MM.1S (cell line): ENCODE results near the gene MOCS2.

Experiments
- DNase-seq: peaks from one replicate; pipeline ENCODE4 v3.0.0-alpha.2; 2015
- H2AFZ ChIP-seq: fragments of 300-600 bp; sonication (generic); 2 replicates; pipeline ENCODE4 v1.6.0; 2016; ENCODE audit warnings: antibody characterized with exemption, low read length
- H3F3A ChIP-seq: fragments of 300-600 bp; sonication (generic); 2 replicates; pipeline ENCODE4 v1.6.1; 2016; ENCODE audit warnings: mild to moderate bottlenecking, antibody characterized with exemption, low read length, moderate library complexity, mixed read lengths; ENCODE audit not compliant: insufficient read depth
- H3K27ac ChIP-seq: fragments of 300-600 bp; sonication (generic); 2 replicates; pipeline ENCODE4 v1.5.1; 2016; ENCODE audit warnings: mild to moderate bottlenecking, low read length
- H3K27me3 ChIP-seq: fragments of 300-600 bp; sonication (generic); replicated peaks from 2 replicates; pipeline ENCODE4 v1.6.0; 2016; ENCODE audit warnings: low read length; ENCODE audit not compliant: insufficient read depth
- H3K36me3 ChIP-seq: fragments of 300-600 bp; sonication (generic); replicated peaks from 2 replicates; pipeline ENCODE4 v1.6.1; 2016; ENCODE audit warnings: mild to moderate bottlenecking, low read length, mixed read lengths; ENCODE audit not compliant: insufficient read depth
- H3K4me1 ChIP-seq: fragments of 300-600 bp; sonication (generic); 2 replicates; pipeline ENCODE4 v1.6.1; 2016; ENCODE audit warnings: low read length, mixed read lengths
- H3K4me2 ChIP-seq: fragments of 300-600 bp; sonication (generic); 2 replicates; pipeline ENCODE4 v1.6.0; 2016; ENCODE audit warnings: low read depth, low read length
- H3K4me3 ChIP-seq: fragments of 300-600 bp; sonication (generic); 2 replicates; pipeline ENCODE4 v1.5.1; 2016; ENCODE audit warnings: low read length, mixed read lengths
- H3K79me2 ChIP-seq: fragments of 300-600 bp; sonication (generic); 2 replicates; pipeline ENCODE4 v1.6.1; 2016; ENCODE audit warnings: mixed run types, low read length, mixed read lengths
- H3K9ac ChIP-seq: fragments of 300-600 bp; sonication (generic); 2 replicates; pipeline ENCODE4 v1.6.1; 2016; ENCODE audit warnings: low read length, mixed read lengths
- H3K9me2 ChIP-seq: fragments of 300-600 bp; sonication (generic); replicated peaks from 2 replicates; pipeline ENCODE4 v1.6.1; 2016; ENCODE audit warnings: mild to moderate bottlenecking, low read length, mixed read lengths; ENCODE audit not compliant: insufficient read depth
- H3K9me3 ChIP-seq: fragments of 300-600 bp; sonication (generic); replicated peaks from 2 replicates; pipeline ENCODE4 v1.6.1; 2016; ENCODE audit warnings: mild to moderate bottlenecking, low read length, mixed read lengths; ENCODE audit not compliant: insufficient read depth
- H4K20me1 ChIP-seq: fragments of 300-600 bp; sonication (generic); 2 replicates; pipeline ENCODE4 v1.6.1; 2016; ENCODE audit warnings: mild to moderate bottlenecking, low read length, moderate library complexity, mixed read lengths; ENCODE audit not compliant: insufficient read depth
- EZH2 ChIP-seq: fragments of 300-600 bp; sonication (generic); optimal IDR thresholded peaks from 2 replicates; pipeline ENCODE3; 2017; ENCODE audit warnings: low read depth, mild to moderate bottlenecking, antibody characterized with exemption, low read length, mixed read lengths
- EZH2phosphoT487 ChIP-seq: fragments of 300-600 bp; sonication (generic); IDR thresholded peaks from 2 replicates; pipeline ENCODE4 v1.6.1; 2018; ENCODE audit warnings: antibody characterized with exemption, low read length
- TF ChIP-seq, protein P1 (sequence below): fragments of 300-600 bp; sonication (generic); IDR thresholded peaks from 2 replicates; pipeline ENCODE4 v1.5.1; 2016; ENCODE audit warnings: antibody characterized with exemption, low read length, mixed read lengths

The MOCS2 gene

DNA sequence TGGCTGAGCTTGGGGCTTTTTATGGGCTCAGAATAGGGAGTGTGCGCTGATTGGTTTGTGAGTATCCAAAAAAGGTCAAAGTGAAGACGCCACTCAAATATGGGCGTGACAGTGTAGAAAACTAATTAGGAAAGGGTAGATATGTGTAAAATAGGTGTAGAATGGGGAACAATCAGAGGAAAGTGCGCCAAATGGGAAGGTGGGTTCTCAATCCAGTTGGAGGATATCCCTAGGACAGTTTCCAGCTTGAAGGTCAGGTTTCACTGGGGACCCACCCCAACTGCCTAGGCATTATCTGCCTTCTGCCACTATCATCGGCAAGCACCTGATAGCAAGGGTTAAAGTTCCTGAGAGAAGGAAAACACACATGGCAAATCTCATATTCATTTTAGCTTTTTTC is 9.3 kb upstream of the MOCS2 start:
- no peaks in the 10 kb centered on the region for H3K79me2 ChIP-seq
- H3K27ac ChIP-seq: no peak overlapping the region
- no peaks in the 10 kb centered on the region for H3K9me3 ChIP-seq
- no peaks in the 10 kb centered on the region for H3K9me2 ChIP-seq
- TF ChIP-seq EZH2phosphoT487 (no peak), EZH2 (no peak)
- TF ChIP-seq, protein P1, sequence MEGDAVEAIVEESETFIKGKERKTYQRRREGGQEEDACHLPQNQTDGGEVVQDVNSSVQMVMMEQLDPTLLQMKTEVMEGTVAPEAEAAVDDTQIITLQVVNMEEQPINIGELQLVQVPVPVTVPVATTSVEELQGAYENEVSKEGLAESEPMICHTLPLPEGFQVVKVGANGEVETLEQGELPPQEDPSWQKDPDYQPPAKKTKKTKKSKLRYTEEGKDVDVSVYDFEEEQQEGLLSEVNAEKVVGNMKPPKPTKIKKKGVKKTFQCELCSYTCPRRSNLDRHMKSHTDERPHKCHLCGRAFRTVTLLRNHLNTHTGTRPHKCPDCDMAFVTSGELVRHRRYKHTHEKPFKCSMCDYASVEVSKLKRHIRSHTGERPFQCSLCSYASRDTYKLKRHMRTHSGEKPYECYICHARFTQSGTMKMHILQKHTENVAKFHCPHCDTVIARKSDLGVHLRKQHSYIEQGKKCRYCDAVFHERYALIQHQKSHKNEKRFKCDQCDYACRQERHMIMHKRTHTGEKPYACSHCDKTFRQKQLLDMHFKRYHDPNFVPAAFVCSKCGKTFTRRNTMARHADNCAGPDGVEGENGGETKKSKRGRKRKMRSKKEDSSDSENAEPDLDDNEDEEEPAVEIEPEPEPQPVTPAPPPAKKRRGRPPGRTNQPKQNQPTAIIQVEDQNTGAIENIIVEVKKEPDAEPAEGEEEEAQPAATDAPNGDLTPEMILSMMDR: no peak
- no peak overlapping the region for H3K4me3 ChIP-seq
- H3K4me1 ChIP-seq: no peaks in the 10 kb centered on the region
- no peaks in the 10 kb centered on the region for H3K36me3 ChIP-seq
- no peak for DNase-seq
- H3K9ac ChIP-seq: no peak overlapping the region
- H2AFZ ChIP-seq: no peak overlapping the region
- no peaks in the 10 kb centered on the region for H4K20me1 ChIP-seq
- H3F3A ChIP-seq: no peaks in the 10 kb centered on the region
- H3K27me3 ChIP-seq: no peaks in the 10 kb centered on the region
- no peak overlapping the region for H3K4me2 ChIP-seq

DNA sequence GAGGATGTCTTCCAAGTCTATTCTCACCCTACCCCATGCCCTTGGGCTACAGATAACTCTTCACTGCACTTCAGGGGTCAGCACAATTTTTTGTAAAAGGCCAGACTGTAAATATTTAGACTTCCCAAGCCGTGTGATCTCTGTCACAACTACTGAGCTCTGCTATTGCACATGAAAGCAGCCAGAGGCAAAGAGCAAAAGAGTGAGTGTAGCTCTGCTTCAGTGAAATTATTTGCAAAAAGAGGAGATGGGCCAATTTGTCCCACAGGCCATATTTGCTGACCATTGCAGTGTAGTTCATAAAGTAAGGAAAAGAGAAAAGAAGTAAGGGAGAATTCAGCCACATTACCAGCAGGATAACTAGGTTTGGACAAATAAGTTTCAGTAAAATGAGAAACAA is 7.0 kb upstream of the MOCS2 start:
- Histone ChIP-seq H3F3A (no peaks in the 10 kb centered on the region), H3K4me2 (no peak overlapping the region), H3K79me2 (no peaks in the 10 kb centered on the region), H3K9me3 (no peaks in the 10 kb centered on the region), H2AFZ (no peak overlapping the region), H3K27ac (no peak overlapping the region), H3K4me3 (no peak overlapping the region), H3K36me3 (no peaks in the 10 kb centered on the region), H3K9me2 (no peaks in the 10 kb centered on the region), H3K9ac (no peak overlapping the region), H4K20me1 (no peaks in the 10 kb centered on the region), H3K27me3 (no peaks in the 10 kb centered on the region), H3K4me1 (no peaks in the 10 kb centered on the region)
- TF ChIP-seq, protein P1: no peak
- TF ChIP-seq EZH2phosphoT487 (no peak), EZH2 (no peak)
- DNase-seq: no peak

DNA sequence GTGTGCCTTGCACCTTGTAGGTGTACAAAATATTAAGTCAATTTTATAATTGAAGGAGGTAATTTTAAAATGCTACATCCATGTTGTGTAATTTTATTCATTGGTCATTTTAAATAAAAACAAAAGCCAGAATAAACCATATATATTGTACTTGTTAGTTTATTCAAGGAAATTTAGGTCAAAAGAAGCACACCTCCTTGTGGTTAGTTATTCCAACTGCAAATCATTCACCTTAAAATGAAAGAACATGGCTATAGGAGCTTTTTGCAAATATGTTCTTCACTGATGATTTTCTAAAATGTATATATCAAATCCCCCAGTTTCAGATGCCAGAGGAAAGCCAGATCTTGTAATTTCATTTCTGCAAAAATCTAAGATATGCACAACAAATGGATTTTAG is 5.4 kb upstream of the MOCS2 start:
- no peaks in the 10 kb centered on the region for H3K27me3 ChIP-seq

More for the DNA sequence above, 5.4 kb upstream of the MOCS2 start:
- Histone ChIP-seq H2AFZ (no peak overlapping the region), H3K4me2 (no peak overlapping the region), H3K79me2 (no peaks in the 10 kb centered on the region), H3F3A (no peaks in the 10 kb centered on the region), H4K20me1 (no peaks in the 10 kb centered on the region), H3K36me3 (no peaks in the 10 kb centered on the region), H3K9me3 (no peaks in the 10 kb centered on the region), H3K4me3 (no peak overlapping the region), H3K9me2 (no peaks in the 10 kb centered on the region), H3K27ac (no peak overlapping the region), H3K9ac (no peak overlapping the region), H3K4me1 (0 out of 2 replicates have a peak, but pooled peaks cover 4% of the 10 kb centered on the region)
- DNase-seq: peak; percentile 9
- TF ChIP-seq, protein P1: peak; percentile 32
- TF ChIP-seq EZH2: no peak
- no peak for TF ChIP-seq EZH2phosphoT487
